Urinary bladder (tissue), 4 donors: ENCODE measurements around the gene NLRP8. TPM values are rescaled to one million over a fixed set of nuclear protein-coding genes. Genes with fewer than 3 reads are reported as not detected.
"Not testable (repeated sequence)": the region's sequence is repeated elsewhere in the genome, so short reads cannot be mapped to it uniquely, and the experiment has no call there.

Source experiments
- DNase-seq: peaks from one replicate; pipeline ENCODE4 v3.0.0-alpha.2; 2015; ENCODE audit errors: extremely low spot score
- H3K27ac ChIP-seq: one replicate; pipeline ENCODE4 v1.5.1; 2013; ENCODE audit warnings: low read depth, mild to moderate bottlenecking, moderate library complexity
- H3K36me3 ChIP-seq: one replicate; pipeline ENCODE4 v1.6.1; 2013; ENCODE audit warnings: mild to moderate bottlenecking, moderate library complexity; ENCODE audit not compliant: insufficient read depth
- H3K4me1 ChIP-seq: one replicate; pipeline ENCODE4 v1.6.1; 2013; ENCODE audit warnings: mild to moderate bottlenecking, moderate library complexity; ENCODE audit not compliant: insufficient read depth
- H3K4me3 ChIP-seq: one replicate; pipeline ENCODE4 v1.5.1; 2013; ENCODE audit warnings: low read depth, low read length
- WGBS: extraction: QIAGEN DNeasy Blood & Tissue Kit; methylation state at CpG from one replicate; pipeline ENCODE4 v1.1.7; 2013; 5-methylcytosine and 5-hydroxymethylcytosine counted together
- polyA plus RNA-seq: library from polyadenylated mRNA; stranded (reverse); fragments of 200-250 nt; gene quantifications from one replicate; pipeline ENCODE4 v1.2.3, GENCODE V29; 2013
- total RNA-seq: library from RNA; depleted of rRNA; stranded (reverse); fragments of >200 nt; gene quantifications from one replicate; pipeline ENCODE4 v1.2.3, GENCODE V29; 2014
- donor health status: healthy with polysubstance abuse.
- donor health status: healthy.

Gene NLRP8
- total RNA-seq (not detected), polyA plus RNA-seq (not detected)

DNA sequence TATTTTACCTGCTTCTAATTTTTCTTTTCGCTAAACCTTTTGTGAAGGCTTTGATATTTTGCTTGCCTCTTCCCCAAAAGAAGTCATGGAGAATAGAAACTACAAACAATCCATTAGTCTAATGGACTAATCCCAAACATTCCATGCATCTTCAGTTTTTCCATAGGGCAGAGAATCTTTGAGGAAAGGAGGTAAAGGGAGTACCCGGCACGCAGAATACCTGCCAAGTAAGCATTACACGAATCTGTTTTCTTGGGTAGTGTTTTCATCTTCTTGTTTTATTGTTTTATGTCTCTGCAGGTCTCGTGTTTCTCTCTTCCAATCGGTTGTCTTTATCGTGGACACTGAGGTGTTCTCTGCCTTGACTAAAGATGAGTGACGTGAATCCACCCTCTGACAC, at the start of gene NLRP8:
TSS of gene NLRP8 (plus strand) at position 301 of the 400 bp plus-strand sequence.
- Histone ChIP-seq H3K36me3 (no peaks in the 10 kb centered on the region), H3K4me1 (no peaks in the 10 kb centered on the region), H3K27ac (no peak within 1 kb of the TSS), H3K4me3 (no peak within 1 kb of the TSS)
- 75% methylated on average over 8 of the region's 8 CpGs for WGBS
- DNase-seq = no peak

DNA sequence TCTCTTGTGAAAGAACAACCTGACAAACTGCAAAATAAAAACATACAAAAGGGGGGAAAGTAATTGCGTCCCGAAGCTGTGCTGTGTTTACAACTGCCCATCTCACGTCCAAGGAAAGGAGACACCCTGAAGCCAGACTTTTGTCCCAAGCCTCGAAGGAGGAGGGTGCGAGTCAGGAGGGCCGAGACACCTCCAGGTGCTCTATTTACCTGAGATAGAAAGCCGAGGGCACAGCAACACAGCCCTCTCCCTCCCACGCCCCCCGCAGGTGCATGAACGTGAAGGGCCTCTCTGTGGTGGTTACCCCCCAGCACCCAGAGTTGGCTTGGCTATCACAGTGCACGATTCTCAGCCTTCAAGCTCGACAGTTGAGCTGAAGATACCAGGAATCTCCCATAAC, 48.7 kb upstream of the NLRP8 start:
- Histone ChIP-seq H3K4me1 (no peaks in the 10 kb centered on the region), H3K36me3 (no peaks in the 10 kb centered on the region), H3K4me3 (no peak overlapping the region), H3K27ac (no peak overlapping the region)
- WGBS = 76% methylated on average over 12 of the region's 12 CpGs
- no peak for DNase-seq

DNA sequence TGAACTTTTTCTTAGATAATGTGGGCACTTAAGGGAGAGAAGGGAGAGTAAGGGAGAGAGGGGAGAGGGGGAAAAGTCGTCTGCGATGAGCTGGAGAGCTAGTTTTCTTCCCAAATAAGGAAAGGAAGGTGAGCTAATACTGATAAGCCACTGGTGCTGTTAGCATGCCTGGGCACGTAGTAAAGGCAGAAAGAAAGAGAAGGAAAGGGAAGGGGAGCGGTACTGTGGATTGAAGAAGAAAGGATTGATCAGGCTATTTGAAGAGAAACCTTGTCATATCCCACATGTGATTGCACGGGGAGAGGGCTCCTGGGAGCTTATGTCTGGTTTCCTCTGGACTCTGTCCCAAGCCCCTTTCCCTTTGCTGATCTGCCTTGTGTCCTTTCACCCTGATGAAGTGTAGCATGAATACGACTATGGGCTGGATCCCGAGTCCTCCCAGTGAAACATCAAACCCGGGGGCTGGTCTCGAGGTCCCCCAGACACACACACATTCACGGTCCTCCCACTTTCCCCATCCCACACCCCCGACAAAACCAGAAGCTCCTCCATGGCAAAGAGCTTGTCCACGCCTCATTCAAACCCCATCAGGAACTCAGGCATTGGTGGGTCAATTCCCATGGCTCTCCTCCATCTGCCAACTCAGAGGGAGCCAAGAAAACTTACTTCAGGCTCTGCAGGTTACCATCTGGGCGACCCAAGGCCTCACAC, 46.1 kb upstream of the NLRP8 start:
- DNase-seq = no peak

DNA sequence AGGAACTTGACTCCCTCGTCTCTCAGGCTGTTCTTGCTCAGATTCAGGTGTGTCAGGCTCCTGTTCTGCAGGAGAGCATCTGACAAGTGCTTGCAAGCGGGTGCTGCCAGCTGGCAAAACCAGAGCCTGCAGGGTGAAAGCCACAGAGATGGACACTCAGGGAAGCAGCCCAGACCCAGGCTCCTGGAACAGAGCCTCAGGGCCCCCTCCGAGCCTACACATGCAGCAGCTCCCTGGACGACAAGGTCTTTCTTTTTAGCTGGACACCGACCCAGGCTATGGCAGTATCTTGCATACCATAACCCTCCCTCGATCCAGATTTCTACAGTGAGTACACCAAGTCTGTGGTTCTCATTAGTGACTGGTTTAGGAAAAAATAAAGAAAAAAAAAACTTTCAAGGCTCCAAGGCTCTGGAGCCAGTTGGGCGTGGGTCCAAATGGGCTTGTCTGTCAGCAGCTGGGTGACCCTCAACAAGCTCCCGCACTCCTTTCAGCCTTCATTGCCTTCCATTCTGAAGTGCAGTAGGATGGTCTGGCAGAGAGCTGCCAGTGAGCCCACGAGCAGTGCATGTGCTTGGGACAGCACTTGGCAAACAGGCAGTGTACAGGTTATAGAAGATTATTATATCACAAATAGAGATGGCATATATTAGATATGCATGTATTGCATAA, 45.4 kb upstream of the NLRP8 start:
- Histone ChIP-seq H3K27ac (no peak overlapping the region), H3K36me3 (no peaks in the 10 kb centered on the region), H3K4me1 (no peaks in the 10 kb centered on the region), H3K4me3 (no peak overlapping the region)
- no peak for DNase-seq
- 77% methylated on average over 9 of the region's 9 CpGs for WGBS

More for the DNA sequence above, 46.1 kb upstream of the NLRP8 start:
- no peak overlapping the region for H3K4me3 ChIP-seq
- H3K4me1 ChIP-seq = no peaks in the 10 kb centered on the region
- H3K27ac ChIP-seq = no peak overlapping the region
- 71% methylated on average over 13 of the region's 13 CpGs for WGBS
- H3K36me3 ChIP-seq = no peaks in the 10 kb centered on the region

DNA sequence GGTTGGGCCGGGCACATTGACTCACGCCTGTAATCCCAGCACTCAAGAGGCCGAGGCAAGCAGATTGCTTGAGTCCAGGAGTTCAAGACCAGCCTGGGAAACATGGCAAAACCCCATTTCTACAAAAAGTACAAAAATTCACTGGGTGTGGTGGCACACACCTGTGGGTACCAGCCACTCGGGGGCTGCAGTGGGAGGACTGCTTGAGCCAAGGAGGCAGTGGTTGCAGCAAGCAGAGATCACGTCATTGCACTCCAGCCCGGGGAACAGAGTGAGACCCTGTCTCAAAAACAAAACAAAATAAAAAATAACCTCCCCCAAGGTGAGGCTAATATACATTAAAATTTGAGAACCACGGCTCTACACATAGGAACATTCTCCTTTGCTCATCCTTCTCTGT, 40.3 kb upstream of the NLRP8 start:
- DNase-seq = no peak
- Histone ChIP-seq H3K4me3 (no peak overlapping the region), H3K4me1 (no peaks in the 10 kb centered on the region), H3K36me3 (no peaks in the 10 kb centered on the region), H3K27ac (no peak overlapping the region)
- 81% methylated on average over 7 of the region's 7 CpGs for WGBS

DNA sequence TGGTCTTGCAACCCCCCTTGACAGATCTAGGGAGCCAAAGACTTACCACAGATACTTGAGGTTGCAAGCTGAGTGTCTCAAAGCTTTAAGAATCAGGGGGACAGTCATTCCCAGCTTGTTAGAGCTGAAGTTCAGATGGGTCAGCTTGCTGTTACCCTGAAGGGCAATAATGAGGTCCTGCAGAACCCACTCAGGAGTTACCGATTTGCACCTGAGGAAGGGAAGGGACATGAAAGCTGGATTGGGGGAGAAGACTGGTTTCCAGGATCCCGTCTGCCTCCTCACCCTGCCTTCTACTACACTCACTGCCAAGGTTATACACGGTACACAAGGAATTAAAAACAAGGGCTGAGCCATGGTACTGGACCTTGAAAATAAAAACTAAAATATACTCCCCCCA, 39.9 kb upstream of the NLRP8 start:
- no peak overlapping the region for H3K27ac ChIP-seq
- no peak overlapping the region for H3K4me3 ChIP-seq
- no peak for DNase-seq
- no peaks in the 10 kb centered on the region for H3K4me1 ChIP-seq
- 75% methylated on average over 3 of the region's 3 CpGs for WGBS
- H3K36me3 ChIP-seq = no peaks in the 10 kb centered on the region

DNA sequence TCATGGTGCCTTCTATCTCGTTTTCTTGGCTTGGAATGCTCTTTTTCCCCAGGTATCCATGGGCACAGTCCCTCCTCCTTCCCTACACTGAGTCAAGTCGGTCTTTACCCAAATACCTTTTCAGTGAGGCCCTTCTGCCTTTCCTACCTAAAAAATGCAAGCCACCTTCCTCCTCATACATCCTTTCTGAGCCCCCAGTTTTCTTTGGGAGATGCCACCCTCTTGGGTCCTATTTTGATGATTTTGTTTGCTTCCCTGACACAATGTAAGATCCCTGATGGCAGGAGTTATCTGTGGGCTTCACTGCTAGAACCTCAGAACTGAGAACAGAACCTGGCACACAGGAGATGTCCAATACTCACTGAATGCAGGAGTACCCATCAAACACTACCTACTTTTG, 37.8 kb upstream of the NLRP8 start:
- WGBS = 29% methylated on average over 2 of the region's 2 CpGs
- Histone ChIP-seq H3K27ac (no peak overlapping the region), H3K4me1 (no peaks in the 10 kb centered on the region), H3K4me3 (no peak overlapping the region), H3K36me3 (no peaks in the 10 kb centered on the region)
- no peak for DNase-seq

DNA sequence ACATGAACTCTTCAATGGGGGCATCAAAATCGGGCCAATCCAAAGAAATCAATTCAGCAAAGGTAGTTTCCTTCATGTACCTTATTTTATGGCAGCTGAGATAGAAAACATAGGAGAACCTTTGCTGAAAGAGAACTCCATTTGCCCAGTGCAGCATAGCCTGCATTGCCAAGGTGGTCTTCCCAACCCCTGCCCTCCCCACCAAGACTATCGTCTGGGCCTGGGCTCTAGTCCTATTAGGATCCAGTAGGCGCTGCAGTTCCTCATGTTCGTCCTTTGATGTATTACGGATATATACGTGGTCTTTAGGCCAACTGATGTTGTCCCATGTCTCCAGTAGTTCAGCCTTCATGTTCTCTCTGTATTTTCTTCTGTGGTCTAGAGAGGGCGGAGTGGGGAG, 34.7 kb upstream of the NLRP8 start:
- H3K27ac ChIP-seq = no peak overlapping the region
- no peaks in the 10 kb centered on the region for H3K4me1 ChIP-seq
- H3K36me3 ChIP-seq = no peaks in the 10 kb centered on the region
- WGBS = 80% methylated on average over 7 of the region's 7 CpGs
- DNase-seq = no peak
- no peak overlapping the region for H3K4me3 ChIP-seq

DNA sequence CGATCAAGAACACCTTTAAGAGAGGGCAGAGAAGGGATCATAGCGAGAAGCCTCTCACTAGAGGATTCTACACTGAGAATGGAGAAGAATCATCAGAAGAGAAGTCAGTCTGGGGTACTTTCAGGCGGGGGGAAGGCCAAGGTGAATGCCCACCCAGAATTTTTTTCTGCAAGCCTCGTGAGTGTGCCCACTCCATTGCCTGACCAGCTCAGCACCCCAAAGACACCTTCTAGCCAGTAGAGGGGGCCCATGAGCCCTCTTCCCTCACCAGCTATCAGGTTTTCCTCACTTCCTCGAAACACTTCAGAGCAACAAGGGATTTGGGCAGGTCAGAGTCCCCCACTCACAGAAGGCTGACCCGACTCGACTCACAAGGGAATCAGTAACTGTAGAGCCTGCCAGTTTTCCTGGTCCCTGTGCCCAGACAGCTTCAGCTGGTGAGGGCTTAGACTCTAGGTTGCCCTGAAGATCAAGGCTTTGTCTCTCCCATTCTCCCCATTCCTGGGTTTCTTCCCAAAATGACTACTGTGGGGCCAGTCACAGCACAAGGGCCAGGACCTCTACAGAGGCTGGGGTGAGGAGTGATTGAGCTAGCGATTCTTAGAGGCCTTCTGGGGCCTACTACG, 33.9 kb upstream of the NLRP8 start:
- H3K4me3 ChIP-seq = no peak overlapping the region
- H3K4me1 ChIP-seq = no peaks in the 10 kb centered on the region
- WGBS = 41% methylated on average over 9 of the region's 9 CpGs
- H3K36me3 ChIP-seq = no peaks in the 10 kb centered on the region
- no peak overlapping the region for H3K27ac ChIP-seq
- DNase-seq = no peak

DNA sequence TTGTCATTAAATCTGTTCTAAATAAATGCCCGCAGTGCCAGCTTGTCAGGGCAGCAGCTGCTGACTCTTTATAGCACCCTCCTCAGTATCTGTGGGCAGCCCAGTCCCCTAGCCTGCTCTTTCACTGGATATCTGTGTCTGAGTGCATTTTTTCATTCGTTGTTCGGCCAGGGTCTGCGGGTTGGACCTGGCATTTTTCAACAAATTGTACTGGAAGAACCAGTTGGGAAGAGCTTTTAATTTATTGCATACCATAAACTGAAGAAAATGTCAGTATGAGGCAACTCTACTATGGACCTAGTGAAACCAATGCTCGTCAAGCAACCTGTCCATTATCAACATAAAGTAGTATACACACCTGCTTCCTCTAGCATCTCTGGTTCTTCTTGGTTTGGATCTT, 24.1 kb upstream of the NLRP8 start:
- Histone ChIP-seq H3K4me3 (no peak overlapping the region), H3K4me1 (no peaks in the 10 kb centered on the region), H3K27ac (no peak overlapping the region), H3K36me3 (no peaks in the 10 kb centered on the region)
- no peak for DNase-seq
- WGBS = 76% methylated on average over 5 of the region's 5 CpGs

DNA sequence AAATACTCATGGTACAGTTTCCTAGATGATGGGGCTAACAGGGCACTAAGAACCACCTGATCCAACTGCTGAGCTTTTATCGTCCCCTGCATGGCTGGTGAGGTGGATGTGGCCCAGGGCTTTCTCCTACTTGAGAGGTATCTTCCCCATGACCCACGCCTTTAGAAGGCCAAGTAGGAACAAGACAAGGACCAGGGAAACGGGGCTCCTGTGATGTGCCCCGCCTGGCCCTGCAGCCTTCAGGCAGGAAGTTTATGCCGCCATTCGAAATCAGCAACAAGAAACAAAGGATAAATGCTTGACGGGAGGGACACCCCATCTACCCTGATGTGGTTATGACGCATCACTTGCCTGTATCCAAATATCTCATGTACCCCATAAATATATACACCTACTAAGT, 19.6 kb upstream of the NLRP8 start:
- no peak for DNase-seq
- H3K27ac ChIP-seq = no peak overlapping the region
- WGBS = 74% methylated on average over 8 of the region's 8 CpGs
- H3K4me1 ChIP-seq = no peaks in the 10 kb centered on the region
- no peaks in the 10 kb centered on the region for H3K36me3 ChIP-seq
- no peak overlapping the region for H3K4me3 ChIP-seq

DNA sequence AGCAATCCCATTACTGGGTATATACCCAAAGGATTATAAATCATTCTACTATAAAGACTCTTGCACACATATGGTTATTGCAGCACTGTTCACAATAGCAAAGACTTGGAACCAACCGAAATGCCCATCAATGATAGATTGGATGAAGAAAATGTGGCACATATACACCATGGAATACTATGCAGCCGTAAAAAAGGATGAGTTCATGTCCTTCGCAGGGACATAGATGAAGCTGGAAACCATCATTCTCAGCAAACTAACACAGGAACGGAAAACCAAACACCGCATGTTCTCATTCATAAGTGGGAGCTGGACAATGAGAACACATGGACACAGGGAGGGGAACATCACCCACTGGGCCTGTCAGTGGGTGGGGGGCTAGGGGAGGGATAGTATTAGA, 18.4 kb upstream of the NLRP8 start:
- not testable (repeated sequence) for H3K27ac ChIP-seq, DNase-seq, H3K4me3 ChIP-seq, H3K4me1 ChIP-seq, H3K36me3 ChIP-seq
- WGBS = 89% methylated on average over 5 of the region's 5 CpGs

DNA sequence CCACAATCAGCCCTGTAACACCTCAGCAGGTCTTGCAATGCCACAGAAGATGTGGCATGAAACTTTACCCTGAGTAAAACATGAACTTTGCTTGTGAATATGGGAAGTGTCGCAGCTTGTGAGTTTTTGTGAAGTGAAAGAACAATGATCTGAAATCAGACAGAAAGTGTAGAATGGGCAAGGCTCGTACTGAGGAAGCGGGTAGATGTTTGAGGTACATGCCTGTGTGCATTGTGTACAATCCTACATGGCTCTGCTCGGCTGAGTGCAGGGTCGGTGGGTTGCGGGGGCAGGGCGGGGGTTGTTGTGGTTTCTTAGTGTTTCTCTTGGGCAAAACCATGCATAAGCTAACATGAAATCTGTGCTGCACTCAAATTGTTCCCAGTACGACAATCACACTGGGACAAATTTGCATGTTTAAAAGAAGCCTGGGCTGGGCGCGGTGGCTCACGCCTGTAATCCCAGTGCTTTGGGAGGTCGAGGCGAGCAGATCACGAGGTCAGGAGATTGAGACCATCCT, 16.6 kb upstream of the NLRP8 start:
- no peak overlapping the region for H3K27ac ChIP-seq
- H3K4me1 ChIP-seq = no peaks in the 10 kb centered on the region
- H3K36me3 ChIP-seq = no peaks in the 10 kb centered on the region
- DNase-seq = no peak
- 83% methylated on average over 14 of the region's 14 CpGs for WGBS
- H3K4me3 ChIP-seq = no peak overlapping the region

DNA sequence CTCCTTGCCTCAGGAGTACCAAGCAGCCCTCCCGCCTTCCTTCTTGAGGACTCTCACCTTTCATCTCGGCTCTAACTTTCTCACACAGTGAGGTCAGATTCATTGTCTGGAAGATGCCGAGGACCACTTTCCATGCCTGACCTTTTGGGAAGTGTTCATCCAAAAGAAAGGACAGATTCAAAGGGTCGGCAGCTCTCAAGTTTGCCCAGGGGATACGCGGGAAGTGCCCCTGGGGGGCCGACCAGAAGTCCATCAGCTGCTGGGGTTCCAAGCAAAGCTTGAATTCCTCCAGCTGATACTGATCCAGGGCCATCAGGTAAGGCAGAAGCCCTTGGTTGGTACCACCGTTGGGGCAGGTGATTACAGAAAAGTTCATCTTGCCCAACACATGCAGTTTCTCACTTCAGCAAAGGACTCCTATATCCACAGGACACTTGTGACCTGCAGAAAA, 15.7 kb upstream of the NLRP8 start, which contains the start of gene NLRP13:
TSS of gene NLRP13 (minus strand) at position 401 of the 451 bp plus-strand sequence. CDS start at position 376, 25 bp downstream.
- no peaks in the 10 kb centered on the region for H3K36me3 ChIP-seq
- no peaks in the 10 kb centered on the region for H3K4me1 ChIP-seq
- DNase-seq = no peak
- no peak within 1 kb of the TSS for H3K27ac ChIP-seq
- no peak within 1 kb of the TSS for H3K4me3 ChIP-seq
- 84% methylated on average over 8 of the region's 8 CpGs for WGBS
